ENCODE data around the gene NUBP2. TPM values are rescaled to one million over a fixed set of nuclear protein-coding genes. Genes with fewer than 3 reads are reported as not detected.

The NUBP2 gene
- total and polyA plus RNA-seq, 12 donors, result 24.1 to 74.1 (median 29.4) TPM

GRCh38 chr16:1817276-1817589, 34.5 kb downstream of the NUBP2 start:
- ATAC-seq (no peak), DNase-seq (no peak)
- intact Hi-C loops (cut with DNase I), result no loop called here
- TF ChIP-seq CTCF (IDR thresholded peaks at IDR 0.05), result no peak
- Histone ChIP-seq H3K4me1 (no peaks in the 10 kb centered on the region), H3K9me3 (no peaks in the 10 kb centered on the region), H3K4me3 (no peak overlapping the region), H3K27ac (no peak overlapping the region), H3K36me3 (peaks cover 0 to 91% (median 33%) of the 10 kb centered on the region in 9 donors), H3K27me3 (no peaks in the 10 kb centered on the region)
- WGBS, 2 donors, result 97 to 99% methylated on average over 9 of the region's 9 CpGs

GRCh38 chr16:1817716-1818115, 35.0 kb downstream of the NUBP2 start:
- Histone ChIP-seq H3K4me3 (no peak overlapping the region), H3K27me3 (no peaks in the 10 kb centered on the region), H3K4me1 (no peaks in the 10 kb centered on the region), H3K36me3 (peaks cover 0 to 95% (median 33%) of the 10 kb centered on the region in 9 donors), H3K9me3 (no peaks in the 10 kb centered on the region), H3K27ac (no peak overlapping the region)
- ATAC-seq (peak in 1 of 8 donors; percentile 16), DNase-seq (no peak)
- TF ChIP-seq CTCF (IDR thresholded peaks at IDR 0.05), result no peak
- intact Hi-C loops (cut with DNase I), result no loop called here
- WGBS, 2 donors, result 93% methylated on average over 17 of the region's 17 CpGs

- 95 to 96% methylated on average over 27 of the region's 27 CpGs for WGBS, 2 donors
- peaks cover 0 to 92% (median 33%) of the 10 kb centered on the region in 9 donors for H3K36me3 ChIP-seq
- no peak overlapping the region for H3K4me3 ChIP-seq
These were observed 35.6 kb downstream of the NUBP2 start for GRCh38 chr16:1818204-1818872.

GRCh38 chr16:1818873-1819525, 36.2 kb downstream of the NUBP2 start:
- WGBS, 2 donors, result 95% methylated on average over 35 of the region's 35 CpGs
- Histone ChIP-seq H3K36me3 (peaks cover 0 to 86% (median 33%) of the 10 kb centered on the region in 9 donors), H3K27me3 (no peaks in the 10 kb centered on the region), H3K4me1 (peaks cover 0 to 8% (median 3%) of the 10 kb centered on the region in 9 donors), H3K27ac (no peak overlapping the region), H3K9me3 (no peaks in the 10 kb centered on the region), H3K4me3 (no peak overlapping the region)
- no peak for DNase-seq
- TF ChIP-seq CTCF (IDR thresholded peaks at IDR 0.05), result no peak
- intact Hi-C loops (cut with DNase I), result no loop called here
- no peak for ATAC-seq

More at GRCh38 chr16:1818204-1818872, 35.6 kb downstream of the NUBP2 start:
- intact Hi-C loops (cut with DNase I), result no loop called here
- Histone ChIP-seq H3K27me3 (no peaks in the 10 kb centered on the region), H3K27ac (no peak overlapping the region), H3K4me1 (peaks cover 0 to 1% (median 0%) of the 10 kb centered on the region in 9 donors), H3K9me3 (no peaks in the 10 kb centered on the region)
- peak in 1 of 8 donors; percentile 5 for ATAC-seq
- no peak for TF ChIP-seq CTCF (IDR thresholded peaks at IDR 0.05)
- DNase-seq, result no peak
